HFFc6 (cell line): ENCODE data around the gene RGS6. TPM values are rescaled to one million over a fixed set of nuclear protein-coding genes. Genes with fewer than 3 reads are reported as not detected.

Source experiments
- DNase-seq: peaks from one replicate; pipeline ENCODE4 v3.0.0-alpha.2; 2018
- H3K27ac Mint-ChIP-seq: 2 replicates; pipeline ENCODE4 v1.8.0; 2020; ENCODE audit warnings: mild to moderate bottlenecking, mixed read lengths
- H3K27me3 Mint-ChIP-seq: 2 replicates; pipeline ENCODE4 v1.8.0; 2021; ENCODE audit warnings: mild to moderate bottlenecking, moderate library complexity, mixed read lengths; ENCODE audit not compliant: insufficient read depth
- H3K36me3 Mint-ChIP-seq: 2 replicates; pipeline ENCODE4 v1.8.0; 2021; ENCODE audit warnings: low read depth, mixed read lengths
- H3K4me1 Mint-ChIP-seq: 2 replicates; pipeline ENCODE4 v1.8.0; 2020; ENCODE audit warnings: low read depth, mixed read lengths
- H3K4me3 Mint-ChIP-seq: 2 replicates; pipeline ENCODE4 v1.8.0; 2020; ENCODE audit warnings: mild to moderate bottlenecking, moderate library complexity, mixed read lengths
- H3K9me3 Mint-ChIP-seq: 2 replicates; pipeline ENCODE4 v1.8.0; 2020; ENCODE audit warnings: mild to moderate bottlenecking, mixed read lengths
- total RNA-seq, 6 experiments: library from RNA; stranded (reverse); fragmentation: NEBNext Ultra II Directional; extraction: Animal tissue kit (Norgen Biotek cat#: 25700); gene quantifications; 2 replicates in 1 of 6; 3 replicates in 5 of 6; pipeline ENCODE4 v1.2.3, GENCODE V29; 2021
- TF ChIP-seq, protein P1 (sequence below): fragments of 200-600 bp; sonication (generic); IDR thresholded peaks from 2 replicates; pipeline ENCODE4 v1.5.0; 2021; ENCODE audit warnings: antibody characterized with exemption, mild to moderate bottlenecking

RGS6 gene
- total RNA-seq, 6 experiments from 2014 or later: not detected

DNA sequence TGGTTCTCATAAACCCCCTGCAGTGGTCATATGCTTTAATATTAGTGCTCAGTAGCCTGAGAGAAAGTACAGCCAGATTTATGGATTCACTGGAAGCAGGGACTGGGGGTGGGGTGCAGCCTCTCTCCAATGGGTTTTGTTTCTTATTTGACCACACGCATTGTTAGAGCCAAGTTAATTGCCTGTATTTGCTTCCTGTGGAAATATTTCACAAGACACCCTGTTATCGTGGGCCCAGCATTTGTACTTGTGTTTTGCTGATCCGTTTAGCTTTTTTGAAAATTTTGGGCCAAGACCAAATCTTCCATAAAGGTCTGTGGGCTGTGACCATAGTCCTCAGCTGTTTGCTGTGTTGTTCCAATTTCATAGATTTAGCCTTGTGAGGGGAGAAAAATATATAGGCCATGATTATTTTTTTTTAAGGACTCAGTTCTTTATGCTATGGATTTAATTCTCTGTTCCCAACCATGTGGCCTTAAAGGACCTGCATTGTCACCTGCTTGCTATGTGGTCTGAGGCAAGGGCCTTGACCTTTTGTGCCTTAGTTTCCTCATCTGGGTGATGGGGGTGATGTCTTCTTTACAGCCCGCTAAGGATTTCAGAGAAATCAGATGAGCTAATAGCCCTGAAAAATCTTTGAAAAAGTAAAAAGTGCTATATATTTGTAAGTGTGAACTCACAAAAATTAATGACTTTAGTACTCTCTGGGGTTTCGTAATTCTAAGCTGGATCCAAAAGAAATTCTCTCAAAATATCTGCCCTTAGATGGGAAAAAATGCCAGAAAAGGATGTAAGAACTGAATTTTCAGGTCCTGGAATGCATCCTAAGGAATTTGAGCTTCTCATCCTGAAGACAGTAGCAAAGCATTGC is 591.4 kb downstream of the RGS6 start:
- TF ChIP-seq, protein P1, sequence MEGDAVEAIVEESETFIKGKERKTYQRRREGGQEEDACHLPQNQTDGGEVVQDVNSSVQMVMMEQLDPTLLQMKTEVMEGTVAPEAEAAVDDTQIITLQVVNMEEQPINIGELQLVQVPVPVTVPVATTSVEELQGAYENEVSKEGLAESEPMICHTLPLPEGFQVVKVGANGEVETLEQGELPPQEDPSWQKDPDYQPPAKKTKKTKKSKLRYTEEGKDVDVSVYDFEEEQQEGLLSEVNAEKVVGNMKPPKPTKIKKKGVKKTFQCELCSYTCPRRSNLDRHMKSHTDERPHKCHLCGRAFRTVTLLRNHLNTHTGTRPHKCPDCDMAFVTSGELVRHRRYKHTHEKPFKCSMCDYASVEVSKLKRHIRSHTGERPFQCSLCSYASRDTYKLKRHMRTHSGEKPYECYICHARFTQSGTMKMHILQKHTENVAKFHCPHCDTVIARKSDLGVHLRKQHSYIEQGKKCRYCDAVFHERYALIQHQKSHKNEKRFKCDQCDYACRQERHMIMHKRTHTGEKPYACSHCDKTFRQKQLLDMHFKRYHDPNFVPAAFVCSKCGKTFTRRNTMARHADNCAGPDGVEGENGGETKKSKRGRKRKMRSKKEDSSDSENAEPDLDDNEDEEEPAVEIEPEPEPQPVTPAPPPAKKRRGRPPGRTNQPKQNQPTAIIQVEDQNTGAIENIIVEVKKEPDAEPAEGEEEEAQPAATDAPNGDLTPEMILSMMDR: no peak
- Mint-ChIP-seq H3K27me3 (no peaks in the 10 kb centered on the region), H3K4me1 (peaks cover 47% of the 10 kb centered on the region), H3K27ac (no peak overlapping the region; the same call in 1 of the 2 replicates), H3K9me3 (peaks cover 16% of the 10 kb centered on the region), H3K4me3 (no peak overlapping the region), H3K36me3 (peaks cover 14% of the 10 kb centered on the region)
- DNase-seq: no peak

DNA sequence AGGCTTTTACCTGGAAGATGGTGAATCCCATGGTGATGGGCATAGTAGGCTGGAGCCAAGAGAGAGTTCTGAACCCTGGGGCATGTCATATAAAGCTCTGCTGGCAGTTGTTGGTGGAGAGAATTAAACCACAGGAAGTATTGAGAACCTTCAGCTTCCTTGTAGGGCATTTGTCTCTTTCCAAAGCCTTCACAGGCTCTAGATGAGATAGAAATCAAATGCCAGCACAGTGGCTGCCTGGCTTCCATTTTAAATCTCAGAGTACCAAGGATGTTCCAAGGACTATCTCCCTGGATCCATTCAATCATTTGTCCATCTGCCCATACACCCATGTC is 592.0 kb downstream of the RGS6 start:
- Mint-ChIP-seq H3K27me3 (no peaks in the 10 kb centered on the region; the same call in 1 of the 2 replicates), H3K4me1 (peaks cover 53% of the 10 kb centered on the region), H3K4me3 (no peak overlapping the region), H3K36me3 (peaks cover 14% of the 10 kb centered on the region), H3K27ac (no peak overlapping the region), H3K9me3 (peaks cover 16% of the 10 kb centered on the region)
- DNase-seq: no peak
- TF ChIP-seq, protein P1: no peak

DNA sequence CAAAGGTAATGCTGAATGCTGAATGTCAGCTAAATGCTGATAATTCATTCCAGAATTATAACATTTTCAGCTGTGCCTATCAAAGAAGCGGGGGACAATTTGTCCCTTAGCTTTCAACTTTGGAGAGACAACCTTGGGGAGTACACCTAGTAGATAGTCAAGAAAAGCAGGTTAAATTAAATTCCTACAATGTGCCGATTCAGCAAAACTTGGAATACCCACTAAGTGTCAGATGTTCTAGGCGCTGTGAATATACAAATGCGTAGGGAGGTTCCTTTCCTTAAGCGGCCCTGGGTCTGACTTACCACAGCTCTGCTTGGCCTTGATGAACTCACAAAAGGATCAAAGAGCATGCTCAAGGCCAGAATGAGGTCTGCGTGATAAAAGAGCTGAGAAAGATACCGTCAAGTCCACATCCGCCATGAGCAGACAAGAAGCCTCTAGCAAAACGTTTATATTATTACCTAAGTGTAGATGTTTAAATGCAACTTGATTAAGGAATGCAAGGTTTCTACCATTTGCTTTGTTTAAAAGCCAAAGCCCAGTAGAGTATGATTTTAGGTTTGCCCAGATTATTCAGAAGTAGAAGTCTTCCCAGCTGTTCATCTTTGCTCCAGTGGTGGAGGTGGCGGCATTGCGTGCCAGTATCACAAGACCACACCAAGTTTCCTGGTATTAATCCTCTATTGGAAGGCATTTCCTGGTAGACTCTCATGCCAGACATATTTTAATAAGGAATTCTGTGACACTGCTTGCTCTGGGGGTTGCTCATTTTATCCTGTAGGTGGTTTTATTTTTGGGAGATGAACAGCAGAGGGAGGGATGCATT is 593.1 kb downstream of the RGS6 start:
- no peak for DNase-seq
- no peaks in the 10 kb centered on the region; the same call in 1 of the 2 replicates for H3K27me3 Mint-ChIP-seq
- no peak overlapping the region for H3K4me3 Mint-ChIP-seq
- TF ChIP-seq, protein P1: 0 out of 2 replicates have a peak, but pooled peaks have one; percentile 7
- no peak overlapping the region for H3K27ac Mint-ChIP-seq
- H3K4me1 Mint-ChIP-seq: peaks cover 58% of the 10 kb centered on the region
- H3K36me3 Mint-ChIP-seq: peaks cover 4% of the 10 kb centered on the region
- peaks cover 6% of the 10 kb centered on the region for H3K9me3 Mint-ChIP-seq

DNA sequence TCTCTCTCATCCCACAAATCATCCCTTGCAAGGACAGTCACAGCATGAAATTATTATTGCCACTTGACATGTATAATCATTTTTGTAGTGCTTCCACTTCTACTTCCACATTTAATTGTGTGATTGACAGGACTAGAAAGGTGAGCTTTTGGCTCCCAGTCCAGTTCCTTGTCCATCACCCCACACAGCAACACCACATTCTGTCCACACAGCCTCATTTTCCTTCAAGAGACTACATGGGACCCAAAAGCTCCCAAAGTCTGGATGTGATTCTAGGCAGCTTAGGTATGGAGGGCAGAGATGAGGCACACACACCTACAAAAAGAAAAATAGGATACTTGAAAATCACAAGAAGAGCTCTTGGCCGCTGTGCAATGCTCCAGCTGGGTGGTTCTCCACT is 595.4 kb downstream of the RGS6 start:
- no peak for DNase-seq
- Mint-ChIP-seq H3K36me3 (peaks cover 7% of the 10 kb centered on the region; the same call in 1 of the 2 replicates), H3K4me3 (no peak overlapping the region), H3K9me3 (no peaks in the 10 kb centered on the region; the same call in 1 of the 2 replicates), H3K27ac (no peak overlapping the region), H3K4me1 (peaks cover 39% of the 10 kb centered on the region), H3K27me3 (no peaks in the 10 kb centered on the region; the same call in 1 of the 2 replicates)
- TF ChIP-seq, protein P1: no peak

DNA sequence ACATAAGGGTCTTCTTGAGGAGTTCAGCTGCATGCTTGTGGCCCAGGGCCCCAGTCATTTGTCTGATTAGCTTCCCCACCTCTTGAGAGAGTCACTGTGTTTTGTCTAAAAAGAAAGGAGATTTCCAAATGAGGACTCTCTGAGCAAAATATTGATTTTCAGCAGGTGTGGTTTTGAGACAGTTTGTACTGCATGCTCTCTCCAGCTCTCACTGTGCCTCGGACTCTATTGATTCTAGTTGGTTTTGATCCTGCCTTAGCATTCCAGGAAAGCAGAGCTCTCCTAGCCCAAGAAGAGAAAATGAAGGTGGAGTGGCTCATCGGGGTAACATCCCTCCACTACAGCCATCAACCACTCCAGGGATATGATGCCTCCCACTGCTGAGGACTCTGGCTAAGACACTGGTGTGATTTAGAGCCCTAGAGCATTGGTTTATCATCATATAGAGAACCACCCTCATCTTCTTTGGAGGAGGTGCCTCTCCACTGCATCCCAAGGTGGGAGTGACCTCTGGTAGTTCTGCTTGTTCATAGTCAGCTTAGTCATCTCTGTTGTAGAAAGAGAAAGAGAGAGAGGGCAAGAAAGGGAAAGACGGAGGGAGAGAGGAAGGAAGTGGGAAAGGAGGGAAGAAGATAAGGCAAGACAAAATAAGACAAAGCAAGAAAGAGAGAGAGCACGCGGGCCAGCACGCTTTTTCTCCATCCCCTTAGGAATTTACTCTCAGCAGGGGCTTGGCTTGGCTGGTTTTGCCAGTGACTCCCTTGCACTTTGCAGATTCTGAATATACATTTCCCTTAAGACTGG is 596.0 kb downstream of the RGS6 start:
- H3K36me3 Mint-ChIP-seq: peaks cover 10% of the 10 kb centered on the region
- H3K4me1 Mint-ChIP-seq: peaks cover 36% of the 10 kb centered on the region
- peak overlapping the region; percentile 36 for H3K27ac Mint-ChIP-seq
- H3K9me3 Mint-ChIP-seq: peaks cover 3% of the 10 kb centered on the region
- peak overlapping the region; percentile 40; the same call in 1 of the 2 replicates for H3K4me3 Mint-ChIP-seq
- H3K27me3 Mint-ChIP-seq: no peaks in the 10 kb centered on the region; the same call in 1 of the 2 replicates
- TF ChIP-seq, protein P1: no peak
- peak; percentile 24 for DNase-seq
